ENCODE measurements around the gene TMED6.

DNA sequence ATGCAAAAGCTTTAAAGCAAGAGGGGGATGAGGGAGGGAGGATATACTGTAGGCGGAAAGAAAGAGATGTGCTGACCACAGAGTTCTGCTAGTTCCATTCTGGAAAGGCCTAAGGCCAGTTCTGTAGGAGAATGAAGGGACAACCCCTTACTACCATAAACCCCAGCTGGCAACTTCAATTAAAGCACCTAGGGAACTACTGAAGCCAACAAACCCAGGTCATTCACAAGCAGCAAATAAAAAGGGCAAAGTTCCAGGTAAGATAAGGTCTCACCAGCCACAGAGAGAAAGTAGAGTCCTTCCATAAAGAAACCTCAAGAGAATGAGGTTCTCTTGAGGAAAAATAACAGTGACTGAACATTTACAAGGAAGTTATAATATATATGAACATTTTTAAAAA, 21.4 kb upstream of the TMED6 start:
- no peak for TF ChIP-seq SUZ12 (IDR thresholded peaks at IDR 0.05; ENCODE audit: extremely low read depth, insufficient read depth, insufficient read length)
- no peak for TF ChIP-seq YY1 (IDR thresholded peaks at IDR 0.05; ENCODE audit: insufficient read depth, insufficient read length)
- no peak for TF ChIP-seq ZNF274 (IDR thresholded peaks at IDR 0.05; ENCODE audit: low read depth, low read length)
